HCT116 (cell line): ENCODE measurements around the gene CTTNBP2. TPM values are rescaled to one million over a fixed set of nuclear protein-coding genes. Genes with fewer than 3 reads are reported as not detected.

Source experiments
- ATAC-seq: fragments of 200-7000 bp; cut with Tn5 transposase; 2 replicates; pipeline ENCODE4 v1.9.1; 2020; ENCODE audit warnings: mild to moderate bottlenecking, moderate library complexity
- BruUV-seq: library from RNA; stranded (reverse); fragments of 400-500 nt; replicated peaks from 2 replicates; lab custom pipeline; 2021; lab: Mats Ljungman, UMichigan
- CTCF ChIA-PET: fragments of 300-600 bp; sonication (Branson Sonifier 250); formaldehyde crosslinking; loops from one replicate; lab custom pipeline; 2021; ENCODE audit warnings: antibody characterized with exemption; lab: Charles Lee
- POLR2A ChIA-PET: fragments of 300-600, 350-600 bp; sonication (Branson Sonifier 250); formaldehyde crosslinking; loops from one replicate; lab custom pipeline; 2021; ENCODE audit warnings: antibody characterized with exemption; lab: Charles Lee
- RAD21 ChIA-PET, 2 experiments: fragments of 300-600 bp; sonication (Branson Sonifier 250); formaldehyde crosslinking; loops; one replicate each; lab custom pipeline; 2023; ENCODE audit warnings: low total read pairs in 2 of 2; ENCODE audit not compliant: uncharacterized antibody in 2 of 2, unreplicated experiment in 2 of 2, low non-redundant PET in 1 of 2; lab: Charles Lee
- DNase-seq: peaks from one replicate; pipeline ENCODE4 v3.0.0-alpha.2; 2010; ENCODE audit warnings: low read depth, low spot score
- H2AFZ ChIP-seq: fragments of 200-600 bp; shearing (Covaris generic), sonication (generic); 2 replicates; pipeline ENCODE4 v1.6.1; 2017; ENCODE audit warnings: low read depth, mixed run types, mixed read lengths, antibody characterized with exemption, low read length; ENCODE audit not compliant: poor library complexity, severe bottlenecking
- H3K27ac ChIP-seq: 2 replicates; pipeline ENCODE4 v1.5.1; 2012; ENCODE audit warnings: low read depth, low read length
- H3K27me3 ChIP-seq: fragments of 200-600 bp; sonication (generic); 2 replicates; pipeline ENCODE4 v1.6.1; 2016; ENCODE audit warnings: mixed run types, low read length, mixed read lengths; ENCODE audit not compliant: insufficient read depth
- H3K36me3 ChIP-seq, 2 experiments: fragments of 200-500 bp in 1 of 2; fragments of 200-600 bp in 1 of 2; sonication (Bioruptor generic) in 1 of 2; sonication (generic) in 1 of 2; 2 replicates each; pipeline versions ENCODE4 v1.5.1 to v1.6.1; 2014 to 2016; ENCODE audit warnings: low read length in 2 of 2, inconsistent platforms in 1 of 2, mixed read lengths in 1 of 2, mixed run types in 1 of 2; ENCODE audit not compliant: insufficient read depth in 2 of 2, control insufficient read depth in 1 of 2
- H3K4me1 ChIP-seq, 2 experiments: fragments of 200-600 bp in 1 of 2; sonication (generic) in 1 of 2; 2 replicates each; pipeline versions ENCODE4 v1.5.1 to v1.6.1; 2012 to 2017; ENCODE audit warnings: low read length in 2 of 2, inconsistent platforms in 1 of 2, mild to moderate bottlenecking in 1 of 2, mixed read lengths in 1 of 2, mixed run types in 1 of 2, moderate library complexity in 1 of 2; ENCODE audit not compliant: insufficient read depth in 2 of 2, control insufficient read depth in 1 of 2
- H3K4me2 ChIP-seq: fragments of 200-600 bp; sonication (generic); 2 replicates; pipeline ENCODE4 v1.6.1; 2017; ENCODE audit warnings: mixed run types, low read length, mixed read lengths
- H3K4me3 ChIP-seq, 2 experiments: fragments of 200-600 bp in 1 of 2; sonication (generic) in 1 of 2; replicated peaks in 1 of 2; 2 replicates each; pipeline ENCODE4 v1.5.1; 2011 to 2016; ENCODE audit warnings: low read length in 2 of 2, control low read depth in 1 of 2, low read depth in 1 of 2, mild to moderate bottlenecking in 1 of 2, mixed read lengths in 1 of 2, mixed run types in 1 of 2
- H3K79me2 ChIP-seq: fragments of 200-600 bp; sonication (generic); 2 replicates; pipeline ENCODE4 v1.6.1; 2017; ENCODE audit warnings: mild to moderate bottlenecking, mixed run types, low read length, moderate library complexity, mixed read lengths; ENCODE audit not compliant: insufficient read depth
- H3K9ac ChIP-seq: fragments of 200-600 bp; sonication (generic); 2 replicates; pipeline ENCODE4 v1.6.1; 2016; ENCODE audit warnings: low read length, mixed read lengths
- H3K9me2 ChIP-seq: fragments of 200-600 bp; sonication (generic), shearing (Covaris generic); 2 replicates; pipeline ENCODE4 v1.6.1; 2017; ENCODE audit warnings: mixed run types, mild to moderate bottlenecking, moderate library complexity; ENCODE audit not compliant: insufficient read depth
- H3K9me3 ChIP-seq, 2 experiments: fragments of 200-500 bp in 1 of 2; fragments of 200-600 bp in 1 of 2; sonication (Bioruptor generic) in 1 of 2; sonication (generic) in 1 of 2; 2 replicates each; pipeline ENCODE4 v1.6.1; 2014 to 2017; ENCODE audit warnings: low read length in 2 of 2, mixed read lengths in 2 of 2, inconsistent platforms in 1 of 2, low read depth in 1 of 2, mild to moderate bottlenecking in 1 of 2, mixed run types in 1 of 2, moderate library complexity in 1 of 2; ENCODE audit not compliant: control insufficient read depth in 1 of 2, insufficient read depth in 1 of 2
- H4K20me1 ChIP-seq: fragments of 200-600 bp; sonication (generic), shearing (Covaris generic); 2 replicates; pipeline ENCODE4 v1.6.1; 2017; ENCODE audit warnings: mixed run types, mild to moderate bottlenecking, moderate library complexity; ENCODE audit not compliant: insufficient read depth
- JUND ChIP-seq: IDR thresholded peaks from 2 replicates; pipeline ENCODE4 v1.6.1; 2012
- RAD21 ChIP-seq: IDR thresholded peaks from 2 replicates; pipeline ENCODE4 v1.6.1; 2012; ENCODE audit warnings: low read depth, mild to moderate bottlenecking
- ZNF274 ChIP-seq: fragments of 200-500 bp; sonication (Bioruptor generic); IDR thresholded peaks from 2 replicates; pipeline ENCODE4 v1.6.1; 2014; ENCODE audit warnings: mild to moderate bottlenecking, low read depth, low read length, inconsistent platforms
- intact Hi-C: fragments of 100-400 bp; cut with micrococcal nuclease; formaldehyde crosslinking; loops from 2 replicates; pipeline ENCODE4 v1.10.0; 2022
- total RNA-seq: library from RNA; stranded (reverse); gene quantifications from one replicate; pipeline ENCODE4 v1.2.1, GENCODE V29; 2021; ENCODE audit not compliant: unreplicated experiment
- TF ChIP-seq, protein P1 (sequence below), 3 experiments: fragments of 200-600 bp in 1 of 3; sonication (generic) in 1 of 3; IDR thresholded peaks in 2 of 3; conservative IDR thresholded peaks in 1 of 3; 2 replicates each; pipeline ENCODE4 v1.5.1; 2012 to 2017; ENCODE audit warnings: low read depth in 2 of 3, low read length in 2 of 3, antibody characterized with exemption in 1 of 3, borderline replicate concordance in 1 of 3, control low read depth in 1 of 3, mild to moderate bottlenecking in 1 of 3, mixed read lengths in 1 of 3, mixed run types in 1 of 3, moderate library complexity in 1 of 3; ENCODE audit not compliant: insufficient read depth in 1 of 3
- TF ChIP-seq, protein P2 (sequence below): IDR thresholded peaks from 2 replicates; pipeline ENCODE4 v1.6.1; 2011; ENCODE audit warnings: mild to moderate bottlenecking, low read length, moderate library complexity; ENCODE audit not compliant: insufficient replicate concordance; ENCODE audit errors: extremely low read depth
- TF ChIP-seq, protein P3 (sequence below): IDR thresholded peaks from 2 replicates; pipeline ENCODE4 v1.6.1; 2012
- TF ChIP-seq, protein P4 (sequence below): IDR thresholded peaks from 2 replicates; pipeline ENCODE4 v1.6.1; 2012; ENCODE audit warnings: low read depth

CTTNBP2 gene
- total RNA-seq, 1 experiment from 2014 or later = 5.4 TPM

DNA sequence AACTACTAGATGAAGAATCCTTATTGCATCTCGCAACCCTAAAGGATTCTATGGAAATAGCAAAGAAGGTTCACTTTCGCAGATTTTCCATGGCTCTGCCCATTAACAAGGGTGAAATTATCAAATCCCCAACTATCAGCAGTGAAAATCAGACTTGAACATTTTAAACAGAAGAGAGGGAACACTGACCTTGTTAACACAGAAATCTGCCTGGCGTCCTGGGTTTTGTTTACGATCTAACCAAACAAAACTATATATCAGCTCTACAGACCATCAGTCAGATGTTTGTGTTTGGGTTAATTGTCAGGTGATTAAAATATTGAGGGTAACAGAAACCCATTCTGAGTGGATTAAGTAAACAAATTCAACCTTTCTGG lies 1.9 kb downstream of the CTTNBP2 start:
- CTCF ChIA-PET = no interaction called here
- Histone ChIP-seq H3K4me2 (peak overlapping the region; percentile 95), H3K27me3 (no peaks in the 10 kb centered on the region), H3K9me3 (no peaks in the 10 kb centered on the region), H4K20me1 (no peaks in the 10 kb centered on the region; the same call in 1 of the 2 replicates), H3K79me2 (peaks cover 4% of the 10 kb centered on the region; the same call in 1 of the 2 replicates), H3K4me3 (no peak overlapping the region), H3K36me3 (no peaks in the 10 kb centered on the region), H3K9ac (no peak overlapping the region; the same call in 1 of the 2 replicates), H3K27ac (no peak overlapping the region), H3K4me1 (peaks cover 7 to 29% of the 10 kb centered on the region in 2 experiments), H2AFZ (no peak overlapping the region), H3K9me2 (no peaks in the 10 kb centered on the region)
- ATAC-seq = no peak
- TF ChIP-seq, protein P1, sequence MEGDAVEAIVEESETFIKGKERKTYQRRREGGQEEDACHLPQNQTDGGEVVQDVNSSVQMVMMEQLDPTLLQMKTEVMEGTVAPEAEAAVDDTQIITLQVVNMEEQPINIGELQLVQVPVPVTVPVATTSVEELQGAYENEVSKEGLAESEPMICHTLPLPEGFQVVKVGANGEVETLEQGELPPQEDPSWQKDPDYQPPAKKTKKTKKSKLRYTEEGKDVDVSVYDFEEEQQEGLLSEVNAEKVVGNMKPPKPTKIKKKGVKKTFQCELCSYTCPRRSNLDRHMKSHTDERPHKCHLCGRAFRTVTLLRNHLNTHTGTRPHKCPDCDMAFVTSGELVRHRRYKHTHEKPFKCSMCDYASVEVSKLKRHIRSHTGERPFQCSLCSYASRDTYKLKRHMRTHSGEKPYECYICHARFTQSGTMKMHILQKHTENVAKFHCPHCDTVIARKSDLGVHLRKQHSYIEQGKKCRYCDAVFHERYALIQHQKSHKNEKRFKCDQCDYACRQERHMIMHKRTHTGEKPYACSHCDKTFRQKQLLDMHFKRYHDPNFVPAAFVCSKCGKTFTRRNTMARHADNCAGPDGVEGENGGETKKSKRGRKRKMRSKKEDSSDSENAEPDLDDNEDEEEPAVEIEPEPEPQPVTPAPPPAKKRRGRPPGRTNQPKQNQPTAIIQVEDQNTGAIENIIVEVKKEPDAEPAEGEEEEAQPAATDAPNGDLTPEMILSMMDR (IDR thresholded peaks at IDR 0.05 in 2 of 3, conservative IDR thresholded peaks at IDR 0.05 in 1 of 3; ENCODE audit: borderline replicate concordance in 1 of 3, insufficient read depth in 1 of 3, low read depth in 2 of 3, low read length in 2 of 3) = no peak
- TF ChIP-seq RAD21 (no peak), JUND (no peak), ZNF274 (no peak)
- TF ChIP-seq, protein P2, sequence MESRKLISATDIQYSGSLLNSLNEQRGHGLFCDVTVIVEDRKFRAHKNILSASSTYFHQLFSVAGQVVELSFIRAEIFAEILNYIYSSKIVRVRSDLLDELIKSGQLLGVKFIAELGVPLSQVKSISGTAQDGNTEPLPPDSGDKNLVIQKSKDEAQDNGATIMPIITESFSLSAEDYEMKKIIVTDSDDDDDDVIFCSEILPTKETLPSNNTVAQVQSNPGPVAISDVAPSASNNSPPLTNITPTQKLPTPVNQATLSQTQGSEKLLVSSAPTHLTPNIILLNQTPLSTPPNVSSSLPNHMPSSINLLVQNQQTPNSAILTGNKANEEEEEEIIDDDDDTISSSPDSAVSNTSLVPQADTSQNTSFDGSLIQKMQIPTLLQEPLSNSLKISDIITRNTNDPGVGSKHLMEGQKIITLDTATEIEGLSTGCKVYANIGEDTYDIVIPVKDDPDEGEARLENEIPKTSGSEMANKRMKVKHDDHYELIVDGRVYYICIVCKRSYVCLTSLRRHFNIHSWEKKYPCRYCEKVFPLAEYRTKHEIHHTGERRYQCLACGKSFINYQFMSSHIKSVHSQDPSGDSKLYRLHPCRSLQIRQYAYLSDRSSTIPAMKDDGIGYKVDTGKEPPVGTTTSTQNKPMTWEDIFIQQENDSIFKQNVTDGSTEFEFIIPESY = no peak
- TF ChIP-seq, protein P3, sequence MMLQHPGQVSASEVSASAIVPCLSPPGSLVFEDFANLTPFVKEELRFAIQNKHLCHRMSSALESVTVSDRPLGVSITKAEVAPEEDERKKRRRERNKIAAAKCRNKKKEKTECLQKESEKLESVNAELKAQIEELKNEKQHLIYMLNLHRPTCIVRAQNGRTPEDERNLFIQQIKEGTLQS = no peak
- TF ChIP-seq, protein P4, sequence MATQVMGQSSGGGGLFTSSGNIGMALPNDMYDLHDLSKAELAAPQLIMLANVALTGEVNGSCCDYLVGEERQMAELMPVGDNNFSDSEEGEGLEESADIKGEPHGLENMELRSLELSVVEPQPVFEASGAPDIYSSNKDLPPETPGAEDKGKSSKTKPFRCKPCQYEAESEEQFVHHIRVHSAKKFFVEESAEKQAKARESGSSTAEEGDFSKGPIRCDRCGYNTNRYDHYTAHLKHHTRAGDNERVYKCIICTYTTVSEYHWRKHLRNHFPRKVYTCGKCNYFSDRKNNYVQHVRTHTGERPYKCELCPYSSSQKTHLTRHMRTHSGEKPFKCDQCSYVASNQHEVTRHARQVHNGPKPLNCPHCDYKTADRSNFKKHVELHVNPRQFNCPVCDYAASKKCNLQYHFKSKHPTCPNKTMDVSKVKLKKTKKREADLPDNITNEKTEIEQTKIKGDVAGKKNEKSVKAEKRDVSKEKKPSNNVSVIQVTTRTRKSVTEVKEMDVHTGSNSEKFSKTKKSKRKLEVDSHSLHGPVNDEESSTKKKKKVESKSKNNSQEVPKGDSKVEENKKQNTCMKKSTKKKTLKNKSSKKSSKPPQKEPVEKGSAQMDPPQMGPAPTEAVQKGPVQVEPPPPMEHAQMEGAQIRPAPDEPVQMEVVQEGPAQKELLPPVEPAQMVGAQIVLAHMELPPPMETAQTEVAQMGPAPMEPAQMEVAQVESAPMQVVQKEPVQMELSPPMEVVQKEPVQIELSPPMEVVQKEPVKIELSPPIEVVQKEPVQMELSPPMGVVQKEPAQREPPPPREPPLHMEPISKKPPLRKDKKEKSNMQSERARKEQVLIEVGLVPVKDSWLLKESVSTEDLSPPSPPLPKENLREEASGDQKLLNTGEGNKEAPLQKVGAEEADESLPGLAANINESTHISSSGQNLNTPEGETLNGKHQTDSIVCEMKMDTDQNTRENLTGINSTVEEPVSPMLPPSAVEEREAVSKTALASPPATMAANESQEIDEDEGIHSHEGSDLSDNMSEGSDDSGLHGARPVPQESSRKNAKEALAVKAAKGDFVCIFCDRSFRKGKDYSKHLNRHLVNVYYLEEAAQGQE = no peak
- BruUV-seq = TSS peak; percentile 34
- intact Hi-C loops = no loop called here
- DNase-seq = no peak
- POLR2A ChIA-PET = no interaction called here
- RAD21 ChIA-PET = no interaction called here
